Activated CD8-positive, alpha-beta memory T cell treated with anti-CD3 and anti-CD28 coated beads, Interleukin-2, amount 50 U/mL, for 4 hours (primary cell): ENCODE measurements around the gene IFFO2.
"Not testable (repeated sequence)": the region's sequence is repeated elsewhere in the genome, so short reads cannot be mapped to it uniquely, and the experiment has no call there.

ENCODE experiments used
- DNase-seq: peaks from one replicate; pipeline ENCODE4 v3.0.0-alpha.2; 2020

The IFFO2 gene

GRCh38 chr1:18871401-18872070, 84.9 kb downstream of the IFFO2 start:
- no peak for DNase-seq

GRCh38 chr1:18870957-18871356, 85.5 kb downstream of the IFFO2 start:
- no peak for DNase-seq

- not testable (repeated sequence) for DNase-seq
Observed at GRCh38 chr1:18870595-18870865, 85.9 kb downstream of the IFFO2 start.

GRCh38 chr1:18869847-18870594, 86.5 kb downstream of the IFFO2 start:
- no peak for DNase-seq

GRCh38 chr1:18868801-18869424, 87.6 kb downstream of the IFFO2 start:
- DNase-seq: no peak

GRCh38 chr1:18868354-18868753, 88.1 kb downstream of the IFFO2 start:
- DNase-seq: no peak

GRCh38 chr1:18866846-18867245, 89.6 kb downstream of the IFFO2 start:
- no peak for DNase-seq

GRCh38 chr1:18866314-18866713, 90.2 kb downstream of the IFFO2 start:
- DNase-seq: no peak

- DNase-seq: no peak
Observed at GRCh38 chr1:18865176-18865575, 91.3 kb downstream of the IFFO2 start.

GRCh38 chr1:18861590-18861989, 94.9 kb downstream of the IFFO2 start:
- DNase-seq: no peak

GRCh38 chr1:18861082-18861481, 95.4 kb downstream of the IFFO2 start:
- DNase-seq: no peak

- DNase-seq: no peak
Observed at GRCh38 chr1:18859560-18859959, 96.9 kb downstream of the IFFO2 start, which contains the start of gene TAS1R2. Gene TAS1R2 (minus strand): TSS chr1:18859660. CDS start chr1:18859660, 0 bp downstream.

- no peak for DNase-seq
Observed at GRCh38 chr1:18858070-18858688, 98.3 kb downstream of the IFFO2 start.

GRCh38 chr1:18856435-18856834, 100.0 kb downstream of the IFFO2 start:
- no peak for DNase-seq

GRCh38 chr1:18855573-18855972, 100.9 kb downstream of the IFFO2 start:
- no peak for DNase-seq

GRCh38 chr1:18854331-18855025, 102.0 kb downstream of the IFFO2 start:
- no peak for DNase-seq
